Measurements from ENCODE around the gene RNF223.
"Not testable (repeated sequence)": the region's sequence is repeated elsewhere in the genome, so short reads cannot be mapped to it uniquely, and the experiment has no call there.

DNA sequence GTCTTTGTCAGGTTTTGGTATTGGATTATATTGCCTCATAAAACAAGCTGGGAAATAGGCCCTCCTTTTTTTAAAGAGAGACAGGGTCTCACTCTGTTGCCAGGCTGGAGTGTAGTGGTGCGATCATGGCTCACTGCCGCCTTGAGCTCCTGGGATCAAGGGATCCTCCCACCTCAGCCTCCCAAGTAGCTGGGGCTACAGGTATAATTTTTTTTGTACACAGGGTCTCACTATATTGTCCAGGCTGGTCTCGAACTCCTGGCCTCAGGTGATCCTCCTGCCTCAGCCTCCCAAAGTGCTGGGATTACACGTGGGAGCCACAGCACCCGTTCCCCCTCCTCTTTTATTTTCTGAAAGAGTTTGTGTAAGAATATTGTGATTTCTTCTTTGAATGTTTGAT lies 22.0 kb upstream of the RNF223 start:
- TF ChIP-seq CTCF, POLR2A (IDR thresholded peaks at IDR 0.05): not testable (repeated sequence)
